ENCODE data around the gene RAD51B. TPM values are rescaled to one million over a fixed set of nuclear protein-coding genes. Genes with fewer than 3 reads are reported as not detected.
A peak's percentile ranks its signal among the peaks of the same experiment; 100 is the strongest.

Gene RAD51B
- polyA plus RNA-seq, 3 donors = 3.6 to 11.6 (median 9.4) TPM

GRCh38 chr14:68364792-68365192, 545.2 kb downstream of the RAD51B start:
- Histone ChIP-seq H3K9me3 (replicated peaks in 1 of 2; ENCODE audit: control insufficient read depth in 1 of 2, insufficient read depth in 1 of 2, low read length in 2 of 2) (no peaks in the 10 kb centered on the region), H4K20me1 (ENCODE audit: insufficient read depth, low read length) (no peaks in the 10 kb centered on the region), H3K4me2 (replicated peaks; ENCODE audit: extremely low read depth, low read length, poor library complexity, severe bottlenecking) (no peak overlapping the region), H3K4me3 (replicated peaks in 1 of 3; ENCODE audit: low read depth in 2 of 3, low read length in 3 of 3) (no peak overlapping the region), H3K36me3 (replicated peaks in 1 of 2; ENCODE audit: control insufficient read depth in 1 of 2, insufficient read depth in 2 of 2, low read length in 2 of 2) (no peaks in the 10 kb centered on the region), H3K27ac (ENCODE audit: low read depth in 1 of 2, low read length in 2 of 2) (peak overlapping the region in 1 of 2 donors; percentile 79), H3K79me2 (ENCODE audit: insufficient read depth, low read length) (no peaks in the 10 kb centered on the region), H3K27me3 (ENCODE audit: control insufficient read depth in 2 of 2, insufficient read depth in 2 of 2, low read length in 2 of 2) (no peaks in the 10 kb centered on the region), H2AFZ (ENCODE audit: insufficient read depth, low read depth, low read length, poor library complexity, severe bottlenecking) (no peak overlapping the region), H3K4me1 (ENCODE audit: control insufficient read depth in 1 of 2, insufficient read depth in 2 of 2, low read length in 2 of 2) (peaks cover 43 to 48% of the 10 kb centered on the region in 2 donors), H3K9ac (ENCODE audit: insufficient read depth, low read length, poor library complexity, severe bottlenecking) (no peak overlapping the region)
- Mint-ChIP-seq H3K36me3 (peaks cover 0 to under 1% of the 10 kb centered on the region in 2 donors), H3K27me3 (ENCODE audit: low read depth in 3 of 3) (peaks cover 0 to 1% (median 0%) of the 10 kb centered on the region in 3 donors), H3K9me3 (peaks cover 0 to 3% (median 1%) of the 10 kb centered on the region in 7 donors), H3K4me3 (no peak overlapping the region), H3K27ac (peak overlapping the region in 5 of 7 donors; percentile 49 to 82 (median 72)), H3K4me1 (peaks cover 57% of the 10 kb centered on the region)
- no peak for TF ChIP-seq CTCF (IDR thresholded peaks at IDR 0.05)
- intact Hi-C loops (cut with micrococcal nuclease) = no loop called here
- no CpG with 5 or more reads among the region's 6 CpGs for WGBS (ENCODE audit: insufficient coverage)
- no peak for DNase-seq

- H3K4me1 ChIP-seq (ENCODE audit: control insufficient read depth in 1 of 2, insufficient read depth in 2 of 2, low read length in 2 of 2) = peaks cover 39 to 44% of the 10 kb centered on the region in 2 donors
- no peaks in the 10 kb centered on the region for H4K20me1 ChIP-seq (ENCODE audit: insufficient read depth, low read length)
- DNase-seq = no peak
- Mint-ChIP-seq H3K36me3 (no peaks in the 10 kb centered on the region), H3K27me3 (ENCODE audit: low read depth in 3 of 3) (peaks cover 0 to 1% (median 0%) of the 10 kb centered on the region in 3 donors), H3K27ac (peak overlapping the region in 3 of 7 donors; percentile 0 to 49 (median 0)), H3K4me1 (peaks cover 53% of the 10 kb centered on the region), H3K4me3 (no peak overlapping the region), H3K9me3 (peaks cover 0 to 3% (median 1%) of the 10 kb centered on the region in 7 donors)
- no peak overlapping the region for H3K4me2 ChIP-seq (replicated peaks; ENCODE audit: extremely low read depth, low read length, poor library complexity, severe bottlenecking)
- no peaks in the 10 kb centered on the region for H3K79me2 ChIP-seq (ENCODE audit: insufficient read depth, low read length)
- no peak for TF ChIP-seq CTCF (IDR thresholded peaks at IDR 0.05)
- H3K27ac ChIP-seq (ENCODE audit: low read depth in 1 of 2, low read length in 2 of 2) = no peak overlapping the region
- no CpG with 5 or more reads among the region's 3 CpGs for WGBS (ENCODE audit: insufficient coverage)
- no peak overlapping the region for H3K4me3 ChIP-seq (replicated peaks in 1 of 3; ENCODE audit: low read depth in 2 of 3, low read length in 3 of 3)
- no peaks in the 10 kb centered on the region for H3K9me3 ChIP-seq (replicated peaks in 1 of 2; ENCODE audit: control insufficient read depth in 1 of 2, insufficient read depth in 1 of 2, low read length in 2 of 2)
- H3K27me3 ChIP-seq (ENCODE audit: control insufficient read depth in 2 of 2, insufficient read depth in 2 of 2, low read length in 2 of 2) = no peaks in the 10 kb centered on the region
- H2AFZ ChIP-seq (ENCODE audit: insufficient read depth, low read depth, low read length, poor library complexity, severe bottlenecking) = no peak overlapping the region
- no peaks in the 10 kb centered on the region for H3K36me3 ChIP-seq (replicated peaks in 1 of 2; ENCODE audit: control insufficient read depth in 1 of 2, insufficient read depth in 2 of 2, low read length in 2 of 2)
- H3K9ac ChIP-seq (ENCODE audit: insufficient read depth, low read length, poor library complexity, severe bottlenecking) = no peak overlapping the region
- intact Hi-C loops (cut with micrococcal nuclease) = no loop called here
Observed at GRCh38 chr14:68365228-68365627, 545.6 kb downstream of the RAD51B start.
